A549 (cell line): Measurements from ENCODE around the gene ZNF20. TPM values are rescaled to one million over a fixed set of nuclear protein-coding genes. Genes with fewer than 3 reads are reported as not detected.

ENCODE experiments used
- ATAC-seq, 2 experiments: fragments of 200-7000 bp in 1 of 2; fragments of >200 bp in 1 of 2; cut with Nextera tagmentation in 1 of 2; cut with Tn5 transposase in 1 of 2; 3 replicates each; pipeline versions ENCODE4 v1.8.0 to v1.9.1; 2018 to 2020; ENCODE audit warnings: mild to moderate bottlenecking in 1 of 2, moderate library complexity in 1 of 2
- CTCF ChIA-PET: fragments of 300-600 bp; sonication (Branson Sonifier 250); formaldehyde crosslinking; extraction: SDS; loops from one replicate; lab custom pipeline; 2021; ENCODE audit warnings: antibody characterized with exemption, inconsistent platforms; lab: Yijun Ruan, JAX
- POLR2A ChIA-PET: fragments of 350-600 bp; formaldehyde crosslinking; extraction: SDS; loops from one replicate; lab custom pipeline; 2021; ENCODE audit warnings: antibody characterized with exemption, inconsistent platforms; lab: Yijun Ruan, JAX
- DNase-seq, 2 experiments: peaks; one replicate each; pipeline versions ENCODE4 v3.0.0 to v3.0.0-alpha.2; 2011 to 2016; ENCODE audit warnings: low read depth in 1 of 2, low spot score in 1 of 2
- FAIRE-seq: peaks from 2 replicates; lab custom pipeline; 2011; peaks lifted over from hg19 to GRCh38; lab: Jason Lieb, UNC
- H3K27ac ChIP-seq, 2 experiments: fragments of >200 bp; sonication (Bioruptor Twin); formaldehyde crosslinking; 3 replicates each; pipeline ENCODE4 v1.5.1; 2016 to 2017
- H3K4me1 ChIP-seq: fragments of >200 bp; sonication (Bioruptor Twin); formaldehyde crosslinking; 3 replicates; pipeline ENCODE4 v1.6.1; 2016
- H3K4me2 ChIP-seq: fragments of >200 bp; sonication (Bioruptor Twin); formaldehyde crosslinking; 3 replicates; pipeline ENCODE4 v1.6.1; 2016
- H3K4me3 ChIP-seq: fragments of >200 bp; sonication (Bioruptor Twin); formaldehyde crosslinking; 3 replicates; pipeline ENCODE4 v1.5.1; 2016
- H3K9me3 ChIP-seq: fragments of >200 bp; sonication (Bioruptor Twin); formaldehyde crosslinking; 3 replicates; pipeline ENCODE4 v1.6.1; 2016
- CBX2 ChIP-seq: fragments of 200-600 bp; sonication (generic); IDR thresholded peaks from 2 replicates; pipeline ENCODE4 v1.6.1; 2016; ENCODE audit warnings: low read depth, mild to moderate bottlenecking, borderline replicate concordance
- CEBPB ChIP-seq, 2 experiments: fragments of >200 bp in 1 of 2; sonication (Bioruptor Twin) in 1 of 2; formaldehyde crosslinking in 1 of 2; IDR thresholded peaks; 2 replicates each; pipeline ENCODE4 v1.6.1; 2012 to 2016
- CHD2 ChIP-seq: fragments of 150-350 bp; IDR thresholded peaks from 2 replicates; pipeline ENCODE4 v1.6.1; 2014; ENCODE audit warnings: low read length; ENCODE audit not compliant: partially characterized antibody
- CHD4 ChIP-seq: fragments of 200-600 bp; sonication (generic); IDR thresholded peaks from 2 replicates; pipeline ENCODE4 v1.6.1; 2016; ENCODE audit warnings: antibody characterized with exemption, mild to moderate bottlenecking, borderline replicate concordance
- EHF ChIP-seq: fragments of 250-450 bp; sonication (Bioruptor Pico); IDR thresholded peaks from 2 replicates; pipeline ENCODE4 v1.5.0; 2020; ENCODE audit warnings: mild to moderate bottlenecking
- EHMT2 ChIP-seq: fragments of 200-600 bp; sonication (generic); IDR thresholded peaks from 2 replicates; pipeline ENCODE4 v1.6.1; 2016; ENCODE audit warnings: antibody characterized with exemption, low read depth, mild to moderate bottlenecking, moderate library complexity
- ESRRA ChIP-seq: fragments of 150-350 bp; IDR thresholded peaks from 2 replicates; pipeline ENCODE4 v1.6.1; 2014; ENCODE audit warnings: mild to moderate bottlenecking, low read length, borderline replicate concordance
- FOSL2 ChIP-seq, 2 experiments: fragments of 450-650 bp in 1 of 2; fragments of >200 bp in 1 of 2; sonication (Bioruptor Twin) in 1 of 2; formaldehyde crosslinking; IDR thresholded peaks; 2 replicates each; pipeline versions ENCODE4 v1.5.0 to v1.6.1; 2016 to 2020; ENCODE audit warnings: mild to moderate bottlenecking in 1 of 2, moderate library complexity in 1 of 2
- GATA3 ChIP-seq: IDR thresholded peaks from 2 replicates; pipeline ENCODE4 v1.6.1; 2012; ENCODE audit warnings: borderline replicate concordance
- HDAC2 ChIP-seq: fragments of 200-600 bp; sonication (generic); IDR thresholded peaks from 2 replicates; pipeline ENCODE4 v1.6.1; 2016
- HOXA7 ChIP-seq: fragments of 250-450 bp; sonication (Bioruptor Pico); IDR thresholded peaks from 2 replicates; pipeline ENCODE4 v1.5.0; 2020; ENCODE audit warnings: mild to moderate bottlenecking, moderate library complexity
- HOXB13 ChIP-seq: fragments of 250-450 bp; sonication (Bioruptor Pico); IDR thresholded peaks from 2 replicates; pipeline ENCODE4 v1.5.0; 2020; ENCODE audit warnings: low read depth, mild to moderate bottlenecking, moderate library complexity
- JUN ChIP-seq, 2 experiments: fragments of >200 bp; sonication (Bioruptor Twin); formaldehyde crosslinking; IDR thresholded peaks; 2 replicates in 1 of 2; 3 replicates in 1 of 2; pipeline ENCODE4 v1.6.1; 2016 to 2017
- JUNB ChIP-seq: fragments of >200 bp; sonication (Bioruptor Twin); formaldehyde crosslinking; IDR thresholded peaks from 2 replicates; pipeline ENCODE4 v1.6.1; 2016
- KDM5A ChIP-seq: fragments of 200-600 bp; sonication (generic); IDR thresholded peaks from 2 replicates; pipeline ENCODE4 v1.6.1; 2016; ENCODE audit warnings: antibody characterized with exemption, mild to moderate bottlenecking
- MAZ ChIP-seq: fragments of 150-350 bp; IDR thresholded peaks from 2 replicates; pipeline ENCODE4 v1.6.1; 2014; ENCODE audit warnings: antibody characterized with exemption, low read depth, low read length, borderline replicate concordance
- PHF8 ChIP-seq: fragments of 200-600 bp; sonication (generic); IDR thresholded peaks from 2 replicates; pipeline ENCODE4 v1.6.1; 2016; ENCODE audit warnings: low read depth, mild to moderate bottlenecking, antibody characterized with exemption, moderate library complexity, borderline replicate concordance
- POLR2A ChIP-seq: IDR thresholded peaks from 2 replicates; pipeline ENCODE4 v1.6.1; 2012; ENCODE audit warnings: mild to moderate bottlenecking, low read length
- POLR2AphosphoS2 ChIP-seq: conservative IDR thresholded peaks from 2 replicates; pipeline ENCODE4 v1.6.1; 2012; ENCODE audit warnings: low read length, improper control_type of control experiment, inconsistent platforms
- RARB ChIP-seq: fragments of 250-450 bp; sonication (Bioruptor Pico); IDR thresholded peaks from 2 replicates; pipeline ENCODE4 v1.8.0; 2021; ENCODE audit warnings: mild to moderate bottlenecking, moderate library complexity
- RCOR1 ChIP-seq: fragments of 150-350 bp; IDR thresholded peaks from 2 replicates; pipeline ENCODE4 v1.6.1; 2014; ENCODE audit warnings: antibody characterized with exemption, low read length, low read depth
- SMC3 ChIP-seq: fragments of >200 bp; sonication (Bioruptor Twin); formaldehyde crosslinking; IDR thresholded peaks from 3 replicates; pipeline ENCODE4 v1.6.1; 2018; ENCODE audit warnings: inconsistent platforms
- SREBF2 ChIP-seq: fragments of 450-650 bp; IDR thresholded peaks from 2 replicates; pipeline ENCODE4 v1.6.1; 2014; ENCODE audit warnings: mild to moderate bottlenecking, moderate library complexity
- TP53 ChIP-seq: fragments of 250-450 bp; sonication (Bioruptor Pico); IDR thresholded peaks from 2 replicates; pipeline ENCODE4 v1.5.0; 2021; ENCODE audit warnings: mild to moderate bottlenecking, moderate library complexity
- ZFP36 ChIP-seq: fragments of 450-650 bp; IDR thresholded peaks from 2 replicates; pipeline ENCODE4 v1.6.1; 2014; ENCODE audit warnings: borderline replicate concordance; ENCODE audit not compliant: partially characterized antibody
- WGBS: methylation state at CpG from one replicate; pipeline ENCODE4 v1.1.6; 2017; ENCODE audit errors: missing lambda C conversion rate; 5-methylcytosine and 5-hydroxymethylcytosine counted together
- polyA plus RNA-seq, 4 experiments: library from polyadenylated mRNA; depleted of rRNA in 3 of 4; stranded (reverse); fragments of >200 nt; fragmentation: RNase III in 1 of 4; extraction: RNeasy Plus Mini Kit Qiagen cat#74134 plus additional on column Dnase treatment in 1 of 4; gene quantifications; 2 replicates in 3 of 4; 3 replicates in 1 of 4; pipeline ENCODE4 v1.2.3, GENCODE V29; 2011 to 2017
- TF ChIP-seq, protein P1 (sequence below): fragments of 200-600 bp; sonication (generic); IDR thresholded peaks from 2 replicates; pipeline ENCODE4 v1.6.1; 2016; ENCODE audit warnings: antibody characterized with exemption, mild to moderate bottlenecking, moderate library complexity
- TF ChIP-seq, protein P2 (sequence below): fragments of >200 bp; sonication (Bioruptor Twin); formaldehyde crosslinking; IDR thresholded peaks from 3 replicates; pipeline ENCODE4 v1.5.1; 2016

Gene ZNF20
- polyA plus RNA-seq, 2 of the 4 experiments (the other 2 are of a cell fraction) = 0.34 to 0.37 TPM

DNA sequence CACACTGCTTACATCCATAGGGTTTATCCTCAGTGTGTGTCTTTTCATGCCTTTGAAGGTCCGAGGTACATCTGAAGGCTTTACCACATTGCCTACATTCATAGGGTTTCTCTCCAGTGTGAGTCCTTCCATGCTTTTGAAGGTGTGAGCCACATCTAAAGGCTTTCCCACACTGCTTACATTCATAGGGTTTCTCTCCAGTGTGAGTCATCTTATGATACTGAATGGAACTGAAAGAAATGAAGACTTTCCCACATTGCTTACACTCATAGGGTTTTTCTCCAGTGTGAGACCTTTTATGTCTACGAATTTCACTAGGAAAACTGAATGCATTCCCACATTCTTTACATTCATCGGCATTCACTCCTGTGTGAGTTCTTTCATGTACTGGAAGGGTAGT is 7.1 kb downstream of the ZNF20 start:
- 51% methylated on average over 3 of the region's 3 CpGs for WGBS
- FAIRE-seq (no peak), ATAC-seq (no peak), DNase-seq (no peak)
- H3K4me1 ChIP-seq = no peaks in the 10 kb centered on the region
- H3K27ac ChIP-seq = no peak overlapping the region
- POLR2A ChIA-PET = no interaction called here
- H3K9me3 ChIP-seq = peaks cover 3% of the 10 kb centered on the region; the same call in 2 of the 3 replicates
- H3K4me2 ChIP-seq = no peak overlapping the region
- CTCF ChIA-PET = no interaction called here
- no peak overlapping the region for H3K4me3 ChIP-seq
- no peak for TF ChIP-seq SMC3
- no peak for TF ChIP-seq HOXA7 (CRISPR knock-in tag)
- no peak for TF ChIP-seq EHMT2
- TF ChIP-seq POLR2AphosphoS2 = no peak
- TF ChIP-seq CBX2 = no peak
- no peak for TF ChIP-seq POLR2A
- TF ChIP-seq RARB (CRISPR knock-in tag) = no peak
- TF ChIP-seq HOXB13 (CRISPR knock-in tag) = no peak
- TF ChIP-seq CEBPB (IDR thresholded peaks at IDR 0.05) = no peak
- TF ChIP-seq HDAC2 = no peak
- TF ChIP-seq, protein P1, sequence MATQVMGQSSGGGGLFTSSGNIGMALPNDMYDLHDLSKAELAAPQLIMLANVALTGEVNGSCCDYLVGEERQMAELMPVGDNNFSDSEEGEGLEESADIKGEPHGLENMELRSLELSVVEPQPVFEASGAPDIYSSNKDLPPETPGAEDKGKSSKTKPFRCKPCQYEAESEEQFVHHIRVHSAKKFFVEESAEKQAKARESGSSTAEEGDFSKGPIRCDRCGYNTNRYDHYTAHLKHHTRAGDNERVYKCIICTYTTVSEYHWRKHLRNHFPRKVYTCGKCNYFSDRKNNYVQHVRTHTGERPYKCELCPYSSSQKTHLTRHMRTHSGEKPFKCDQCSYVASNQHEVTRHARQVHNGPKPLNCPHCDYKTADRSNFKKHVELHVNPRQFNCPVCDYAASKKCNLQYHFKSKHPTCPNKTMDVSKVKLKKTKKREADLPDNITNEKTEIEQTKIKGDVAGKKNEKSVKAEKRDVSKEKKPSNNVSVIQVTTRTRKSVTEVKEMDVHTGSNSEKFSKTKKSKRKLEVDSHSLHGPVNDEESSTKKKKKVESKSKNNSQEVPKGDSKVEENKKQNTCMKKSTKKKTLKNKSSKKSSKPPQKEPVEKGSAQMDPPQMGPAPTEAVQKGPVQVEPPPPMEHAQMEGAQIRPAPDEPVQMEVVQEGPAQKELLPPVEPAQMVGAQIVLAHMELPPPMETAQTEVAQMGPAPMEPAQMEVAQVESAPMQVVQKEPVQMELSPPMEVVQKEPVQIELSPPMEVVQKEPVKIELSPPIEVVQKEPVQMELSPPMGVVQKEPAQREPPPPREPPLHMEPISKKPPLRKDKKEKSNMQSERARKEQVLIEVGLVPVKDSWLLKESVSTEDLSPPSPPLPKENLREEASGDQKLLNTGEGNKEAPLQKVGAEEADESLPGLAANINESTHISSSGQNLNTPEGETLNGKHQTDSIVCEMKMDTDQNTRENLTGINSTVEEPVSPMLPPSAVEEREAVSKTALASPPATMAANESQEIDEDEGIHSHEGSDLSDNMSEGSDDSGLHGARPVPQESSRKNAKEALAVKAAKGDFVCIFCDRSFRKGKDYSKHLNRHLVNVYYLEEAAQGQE = no peak
- no peak for TF ChIP-seq PHF8
- no peak for TF ChIP-seq GATA3

DNA sequence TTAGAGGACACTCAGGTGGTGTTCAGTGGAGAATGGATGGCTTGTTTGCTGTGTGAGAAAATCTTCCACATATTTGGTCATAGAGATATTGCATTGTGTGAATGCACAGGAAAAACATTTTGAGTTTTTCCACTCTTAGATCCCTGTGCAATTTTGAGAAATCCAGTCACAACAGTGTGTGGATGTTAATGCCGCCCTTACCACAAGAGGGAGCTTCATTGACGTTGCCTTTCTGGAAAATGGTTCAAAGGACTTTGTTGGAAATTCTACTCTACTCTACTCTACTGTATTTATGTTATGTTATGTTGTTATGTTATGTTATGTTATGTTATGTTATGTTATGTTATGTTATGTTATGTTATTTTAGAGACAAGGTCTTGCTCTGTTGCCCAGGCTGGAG is 13.4 kb downstream of the ZNF20 start:
- Histone ChIP-seq H3K9me3 (peaks cover under 1% of the 10 kb centered on the region; the same call in 1 of the 3 replicates), H3K4me2 (no peak overlapping the region), H3K4me1 (no peaks in the 10 kb centered on the region), H3K4me3 (no peak overlapping the region), H3K27ac (no peak overlapping the region)
- POLR2A ChIA-PET = no interaction called here
- DNase-seq = no peak
- TF ChIP-seq TP53 (CRISPR knock-in tag) (no peak), JUN (IDR thresholded peaks at IDR 0.05) (no peak), FOSL2 (IDR thresholded peaks at IDR 0.05) (no peak), FOSL2 (CRISPR knock-in tag; IDR thresholded peaks at IDR 0.05) (no peak), CHD4 (no peak), RCOR1 (no peak), HOXB13 (CRISPR knock-in tag) (no peak), MAZ (no peak), HDAC2 (no peak), SREBF2 (no peak), CHD2 (no peak), ZFP36 (no peak), KDM5A (no peak), EHF (no peak), ESRRA (no peak), JUNB (no peak), POLR2A (no peak)
- TF ChIP-seq, protein P2, sequence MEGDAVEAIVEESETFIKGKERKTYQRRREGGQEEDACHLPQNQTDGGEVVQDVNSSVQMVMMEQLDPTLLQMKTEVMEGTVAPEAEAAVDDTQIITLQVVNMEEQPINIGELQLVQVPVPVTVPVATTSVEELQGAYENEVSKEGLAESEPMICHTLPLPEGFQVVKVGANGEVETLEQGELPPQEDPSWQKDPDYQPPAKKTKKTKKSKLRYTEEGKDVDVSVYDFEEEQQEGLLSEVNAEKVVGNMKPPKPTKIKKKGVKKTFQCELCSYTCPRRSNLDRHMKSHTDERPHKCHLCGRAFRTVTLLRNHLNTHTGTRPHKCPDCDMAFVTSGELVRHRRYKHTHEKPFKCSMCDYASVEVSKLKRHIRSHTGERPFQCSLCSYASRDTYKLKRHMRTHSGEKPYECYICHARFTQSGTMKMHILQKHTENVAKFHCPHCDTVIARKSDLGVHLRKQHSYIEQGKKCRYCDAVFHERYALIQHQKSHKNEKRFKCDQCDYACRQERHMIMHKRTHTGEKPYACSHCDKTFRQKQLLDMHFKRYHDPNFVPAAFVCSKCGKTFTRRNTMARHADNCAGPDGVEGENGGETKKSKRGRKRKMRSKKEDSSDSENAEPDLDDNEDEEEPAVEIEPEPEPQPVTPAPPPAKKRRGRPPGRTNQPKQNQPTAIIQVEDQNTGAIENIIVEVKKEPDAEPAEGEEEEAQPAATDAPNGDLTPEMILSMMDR = no peak
- FAIRE-seq = no peak
- CTCF ChIA-PET = no interaction called here
- 8% methylated on average over 2 of the region's 2 CpGs for WGBS
- ATAC-seq = no peak
